HG02642 (cell line): ENCODE measurements around the gene UBTD1.
"Not testable (repeated sequence)": the region's sequence is repeated elsewhere in the genome, so short reads cannot be mapped to it uniquely, and the experiment has no call there.

Experiments used
- ATAC-seq: cut with Tn5 transposase; IDR thresholded peaks from one replicate; pipeline ENCODE4 v1.9.1; 2021; ENCODE audit warnings: mild to moderate bottlenecking; ENCODE audit not compliant: unreplicated experiment, poor library complexity

The UBTD1 gene

GRCh38 chr10:97498841-97499560, at the start of gene UBTD1:
UBTD1 (plus strand) TSS chr10:97498924; CDS start chr10:97499204, 280 bp downstream.
- peak; percentile 1 for ATAC-seq

GRCh38 chr10:97450828-97451227, 47.9 kb upstream of the UBTD1 start:
- no peak for ATAC-seq

GRCh38 chr10:97451605-97452004, 47.1 kb upstream of the UBTD1 start:
- ATAC-seq, result no peak

GRCh38 chr10:97452352-97452751, 46.4 kb upstream of the UBTD1 start:
- no peak for ATAC-seq

- no peak for ATAC-seq
Measured at GRCh38 chr10:97454330-97455036, 44.2 kb upstream of the UBTD1 start.

- ATAC-seq, result no peak
Measured at GRCh38 chr10:97456034-97456685, 42.6 kb upstream of the UBTD1 start.

GRCh38 chr10:97456686-97457065, 42.0 kb upstream of the UBTD1 start:
- ATAC-seq, result no peak

GRCh38 chr10:97459111-97459510, 39.6 kb upstream of the UBTD1 start:
- no peak for ATAC-seq

- ATAC-seq, result no peak
Measured at GRCh38 chr10:97459933-97460332, 38.8 kb upstream of the UBTD1 start.

- no peak for ATAC-seq
Measured at GRCh38 chr10:97462309-97462708, 36.4 kb upstream of the UBTD1 start.

- ATAC-seq, result no peak
Measured at GRCh38 chr10:97463363-97464132, 35.2 kb upstream of the UBTD1 start.

GRCh38 chr10:97464226-97464625, 34.5 kb upstream of the UBTD1 start:
- no peak for ATAC-seq

GRCh38 chr10:97465982-97466381, 32.7 kb upstream of the UBTD1 start:
- no peak for ATAC-seq

- no peak for ATAC-seq
Measured at GRCh38 chr10:97466755-97467154, 32.0 kb upstream of the UBTD1 start.

- no peak for ATAC-seq
Measured at GRCh38 chr10:97468162-97468561, 30.6 kb upstream of the UBTD1 start.

GRCh38 chr10:97468781-97469180, 29.9 kb upstream of the UBTD1 start:
- ATAC-seq, result not testable (repeated sequence)

GRCh38 chr10:97474918-97475317, 23.8 kb upstream of the UBTD1 start:
- ATAC-seq, result no peak

- no peak for ATAC-seq
Measured at GRCh38 chr10:97475936-97476594, 22.7 kb upstream of the UBTD1 start.

- not testable (repeated sequence) for ATAC-seq
Measured at GRCh38 chr10:97479410-97479809, 19.3 kb upstream of the UBTD1 start.

- no peak for ATAC-seq
Measured at GRCh38 chr10:97479939-97480338, 18.8 kb upstream of the UBTD1 start.
